ENCODE measurements around the gene CCDC177.

Gene CCDC177

DNA sequence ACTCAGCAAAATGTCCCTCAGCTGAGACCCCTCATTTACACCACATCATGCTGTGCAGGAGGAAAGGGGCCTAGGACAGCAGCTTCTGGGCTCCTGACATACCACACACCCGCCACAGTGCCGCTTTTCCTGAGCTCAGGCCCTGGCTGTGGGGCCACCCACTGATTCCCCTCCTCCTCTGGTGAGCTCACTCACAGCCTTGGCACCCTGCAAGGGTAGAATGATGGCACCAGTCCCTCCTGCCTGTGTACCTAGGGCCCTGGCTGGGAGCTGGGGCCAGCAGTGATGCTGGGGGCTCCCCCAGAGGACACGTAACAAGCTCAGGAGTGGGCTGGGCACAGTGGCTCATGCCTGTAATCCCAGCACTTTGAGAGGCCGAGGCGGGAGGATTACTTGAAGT lies 45.7 kb downstream of the CCDC177 start:
- DNase-seq (ENCODE audit: low read depth) = no peak

DNA sequence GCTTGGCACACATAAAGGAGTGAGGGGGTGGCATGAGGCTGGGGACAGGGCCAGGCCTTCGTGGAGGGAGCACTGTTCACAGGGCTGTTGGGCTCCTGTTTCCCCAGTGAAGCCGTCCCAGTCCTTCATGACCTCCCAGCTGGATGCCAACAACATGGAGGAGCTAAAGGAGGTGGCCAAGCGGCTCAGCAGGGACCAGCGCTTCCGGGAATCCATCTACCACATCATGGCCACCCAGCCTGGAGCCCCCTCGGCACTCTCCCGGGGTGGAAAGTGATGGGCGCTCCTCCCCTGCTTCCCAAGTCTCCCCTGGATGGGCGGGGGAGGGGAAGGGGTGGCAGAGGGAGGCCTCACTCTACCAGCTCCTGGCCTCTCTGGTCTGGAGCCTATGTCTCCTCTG lies 46.5 kb downstream of the CCDC177 start:
- DNase-seq (ENCODE audit: low read depth) = no peak

DNA sequence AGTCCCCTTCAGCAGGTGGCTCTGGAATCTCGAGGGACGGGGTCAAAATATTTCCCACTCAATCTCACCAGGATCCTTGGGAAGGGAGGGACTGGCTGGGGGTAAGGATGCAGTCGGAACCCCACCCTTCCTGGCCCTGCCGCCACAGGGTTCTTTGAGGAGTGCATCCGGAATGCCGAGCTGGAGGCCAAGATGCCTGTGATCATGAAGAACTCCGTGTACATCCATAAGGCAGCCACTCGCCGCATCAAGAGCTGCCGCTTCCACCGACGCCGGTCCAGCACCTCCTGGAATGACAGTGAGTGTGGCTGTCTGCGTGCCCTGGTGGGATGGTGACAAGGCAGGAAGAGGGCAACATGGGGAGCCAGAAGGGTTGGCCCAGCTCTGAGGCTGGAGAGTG lies 47.0 kb downstream of the CCDC177 start:
- no peak for DNase-seq (ENCODE audit: low read depth)

DNA sequence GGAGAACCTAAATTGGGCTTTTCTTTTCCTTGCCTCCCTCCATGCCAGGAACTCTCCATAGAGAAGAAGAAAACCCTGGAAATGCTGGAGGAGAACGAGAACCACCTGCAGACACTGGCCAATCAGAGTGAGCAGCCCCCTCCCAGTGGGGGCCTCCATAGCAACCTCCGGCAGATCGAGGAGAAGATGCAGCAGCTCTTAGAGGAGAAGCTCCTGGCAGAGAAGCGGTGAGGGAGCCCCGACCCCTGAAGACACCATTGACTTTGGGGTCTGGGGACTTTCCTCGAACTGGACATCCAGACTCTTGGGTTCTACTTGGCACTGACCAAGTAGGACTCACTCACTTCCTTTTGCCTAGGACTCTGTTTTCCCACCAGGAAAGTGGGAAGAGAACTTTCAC lies 48.8 kb downstream of the CCDC177 start:
- DNase-seq (ENCODE audit: low read depth) = no peak

DNA sequence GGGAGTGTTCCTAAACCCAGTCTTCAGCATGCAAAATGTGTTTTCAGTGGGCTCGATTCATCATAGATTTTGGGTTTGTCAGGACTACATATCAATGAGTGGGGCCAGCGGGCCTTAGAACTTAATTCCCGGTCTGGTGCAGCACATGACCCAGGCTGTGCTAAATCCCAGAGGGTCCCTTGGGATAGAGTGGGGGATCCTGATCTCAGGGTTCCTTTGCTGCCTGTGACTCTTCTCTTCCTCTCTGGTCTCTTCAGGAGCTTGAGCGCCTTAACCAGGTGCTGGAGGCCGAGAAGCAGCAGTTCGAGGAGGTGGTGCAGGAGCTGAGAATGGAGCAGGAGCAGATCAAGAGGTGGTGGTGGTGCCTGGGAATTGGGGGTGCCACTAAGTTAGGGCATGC lies 52.6 kb downstream of the CCDC177 start:
- DNase-seq (ENCODE audit: low read depth) = no peak

Measured in stromal cell of bone marrow (primary cell).